Left ventricle myocardium superior (tissue), 1 donor: Measurements from ENCODE around the gene PRAMEF11. TPM values are rescaled to one million over a fixed set of nuclear protein-coding genes. Genes with fewer than 3 reads are reported as not detected.

Experiments used
- ATAC-seq: fragments of 200-7000 bp; cut with Tn5 transposase; one replicate; pipeline ENCODE4 v1.9.1; 2020; ENCODE audit warnings: mild to moderate bottlenecking, moderate library complexity
- DNase-seq: peaks from one replicate; pipeline ENCODE4 v3.0.0-alpha.2; 2020
- intact Hi-C: fragments of 100-400 bp; cut with micrococcal nuclease; formaldehyde crosslinking; loops from one replicate; pipeline ENCODE4 v1.11.0; 2022
- total RNA-seq: library from RNA; stranded (reverse); fragmentation: NEBNext Ultra II Directional; extraction: Animal tissue kit (Norgen Biotek cat#: 25700); gene quantifications from one replicate; pipeline ENCODE4 v1.2.1, GENCODE V29; 2021
- donor health status: DM: no; HTN: yes; CAD: no; lungs with severe emphysema.

The PRAMEF11 gene
- total RNA-seq, 1 donor from 2014 or later = not detected

DNA sequence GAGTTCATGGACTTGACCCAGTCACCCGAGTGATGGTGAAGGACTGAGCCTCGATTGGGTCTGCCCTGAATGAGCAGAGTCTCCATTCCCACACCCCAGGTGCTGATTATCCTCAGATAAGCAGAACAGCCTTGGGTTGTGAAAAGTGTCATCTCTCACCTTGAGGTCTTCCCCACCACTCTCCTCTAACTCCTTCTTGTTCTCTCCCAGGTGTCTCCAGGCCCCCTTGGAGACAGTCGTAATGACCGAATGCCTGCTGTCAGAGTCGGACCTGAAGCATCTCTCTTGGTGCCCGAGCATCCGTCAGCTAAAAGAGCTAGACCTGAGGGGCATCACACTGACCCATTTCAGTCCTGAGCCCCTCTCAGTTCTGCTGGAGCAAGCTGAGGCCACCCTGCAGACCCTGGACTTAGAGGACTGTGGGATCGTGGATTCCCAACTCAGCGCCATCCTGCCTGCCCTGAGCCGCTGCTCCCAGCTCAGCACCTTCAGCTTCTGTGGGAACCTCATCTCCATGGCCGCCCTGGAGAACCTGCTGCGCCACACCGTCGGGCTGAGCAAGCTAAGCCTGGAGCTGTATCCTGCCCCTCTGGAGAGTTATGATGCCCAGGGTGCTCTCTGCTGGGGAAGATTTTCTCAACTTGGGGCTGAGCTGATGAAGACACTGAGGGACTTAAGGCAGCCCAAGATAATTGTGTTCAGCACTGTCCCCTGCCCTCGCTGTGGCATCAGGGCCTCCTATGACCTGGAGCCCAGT is 54.2 kb downstream of the PRAMEF11 start:
- DNase-seq = no peak
- no peak for ATAC-seq
- intact Hi-C loops = no loop called here

DNA sequence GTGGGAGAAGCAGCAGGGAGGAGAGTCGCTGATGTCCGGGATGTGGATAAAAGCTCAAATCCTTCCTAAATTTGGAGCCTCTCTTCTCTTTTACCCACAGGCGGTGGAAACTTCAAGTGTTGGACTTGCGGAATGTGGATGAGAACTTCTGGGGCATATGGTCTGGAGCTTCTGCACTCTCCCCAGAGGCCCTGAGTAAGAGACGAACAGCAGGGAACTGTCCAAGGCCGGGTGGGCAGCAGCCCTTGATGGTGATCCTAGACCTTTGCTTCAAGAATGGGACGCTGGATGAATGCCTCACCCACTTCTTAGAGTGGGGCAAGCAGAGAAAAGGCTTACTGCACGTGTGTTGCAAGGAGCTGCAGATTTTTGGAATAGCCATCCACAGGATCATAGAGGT is 55.8 kb downstream of the PRAMEF11 start:
- DNase-seq (no peak), ATAC-seq (no peak)
- intact Hi-C loops = no loop called here

DNA sequence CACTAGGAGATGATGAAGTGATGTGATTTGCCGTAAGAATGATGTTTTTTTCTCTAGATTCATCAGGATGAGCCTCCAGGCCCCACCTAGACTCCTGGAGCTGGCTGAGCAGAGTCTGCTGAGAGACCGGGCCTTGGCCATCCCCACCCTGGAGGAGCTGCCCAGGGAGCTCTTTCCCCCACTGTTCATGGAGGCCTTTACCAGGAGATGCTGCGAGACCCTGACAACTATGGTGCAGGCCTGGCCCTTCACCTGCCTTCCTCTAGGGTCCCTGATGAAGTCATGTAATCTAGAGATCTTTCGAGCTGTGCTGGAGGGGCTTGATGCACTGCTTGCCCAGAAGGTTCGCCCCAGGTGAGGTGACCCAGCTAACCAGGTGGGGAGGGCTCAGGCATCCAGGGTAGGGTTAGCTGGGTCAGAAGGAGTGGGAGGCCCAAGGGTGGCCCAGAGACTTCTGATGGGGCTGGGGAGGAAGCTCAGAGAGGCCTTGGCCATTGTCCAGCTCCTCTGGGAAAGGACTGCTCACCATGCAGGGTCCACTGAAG is 56.3 kb downstream of the PRAMEF11 start:
- intact Hi-C loops = no loop called here
- DNase-seq (no peak), ATAC-seq (no peak)

Other genes with a start within 250 kb of the PRAMEF11 start
- 79.6 TPM for gene DHRS3, start 213.2 kb downstream of the PRAMEF11 start, total RNA-seq
- gene AADACL4, start 187.3 kb downstream of the PRAMEF11 start, total RNA-seq = not detected
- not detected for gene AADACL3, start 115.3 kb downstream of the PRAMEF11 start, total RNA-seq
- gene CFAP107, start 85.2 kb downstream of the PRAMEF11 start, total RNA-seq = not detected
- gene PRAMEF12, start 57.7 kb downstream of the PRAMEF11 start, total RNA-seq = not detected
- gene PRAMEF1, start 40.0 kb downstream of the PRAMEF11 start, total RNA-seq = not detected
- gene HNRNPCL1, start 17.3 kb upstream of the PRAMEF11 start, total RNA-seq = not detected
- gene PRAMEF2, start 25.7 kb upstream of the PRAMEF11 start, total RNA-seq = not detected
- not detected for gene PRAMEF4, start 54.8 kb upstream of the PRAMEF11 start, total RNA-seq
- gene PRAMEF10, start 66.9 kb upstream of the PRAMEF11 start, total RNA-seq = not detected
- gene PRAMEF7, start 85.2 kb upstream of the PRAMEF11 start, total RNA-seq = not detected
- gene PRAMEF6, start 116.2 kb upstream of the PRAMEF11 start, total RNA-seq = not detected
- not detected for gene PRAMEF27, start 225.2 kb upstream of the PRAMEF11 start, total RNA-seq
- gene HNRNPCL3, start 229.4 kb upstream of the PRAMEF11 start, total RNA-seq = not detected
- gene PRAMEF25, start 239.4 kb upstream of the PRAMEF11 start, total RNA-seq = not detected